H9 (cell line): ENCODE results near the gene OR6C76. TPM values are rescaled to one million over a fixed set of nuclear protein-coding genes. Genes with fewer than 3 reads are reported as not detected.

ENCODE experiments used
- DNase-seq: peaks from one replicate; pipeline ENCODE4 v3.0.0-alpha.2; 2017
- H2AFZ ChIP-seq: one replicate; pipeline ENCODE4 v1.6.1; 2013; ENCODE audit warnings: mild to moderate bottlenecking, low read length, control low read depth, moderate library complexity
- H2AK5ac ChIP-seq: 2 replicates; pipeline ENCODE4 v1.6.1; 2013; ENCODE audit warnings: low read length, control low read depth, mixed read lengths; ENCODE audit not compliant: insufficient read length
- H2BK120ac ChIP-seq: one replicate; pipeline ENCODE4 v1.6.1; 2013; ENCODE audit warnings: low read depth, mild to moderate bottlenecking, low read length, control low read depth, inconsistent platforms; ENCODE audit not compliant: poor library complexity, severe bottlenecking
- H2BK12ac ChIP-seq: 2 replicates; pipeline ENCODE4 v1.6.1; 2013; ENCODE audit warnings: low read length, control low read depth, mixed read lengths, low read depth; ENCODE audit not compliant: insufficient read length
- H2BK15ac ChIP-seq: 2 replicates; pipeline ENCODE4 v1.6.1; 2013; ENCODE audit warnings: low read depth, low read length, control low read depth
- H2BK20ac ChIP-seq: one replicate; pipeline ENCODE4 v1.6.1; 2013; ENCODE audit warnings: low read depth, mild to moderate bottlenecking, low read length, control low read depth, inconsistent platforms; ENCODE audit not compliant: poor library complexity, severe bottlenecking
- H2BK5ac ChIP-seq: 2 replicates; pipeline ENCODE4 v1.6.1; 2013; ENCODE audit warnings: low read length, control low read depth, mixed read lengths; ENCODE audit not compliant: insufficient read length
- H3K14ac ChIP-seq: 2 replicates; pipeline ENCODE4 v1.6.1; 2013; ENCODE audit warnings: low read length, control low read depth; ENCODE audit not compliant: insufficient read depth
- H3K18ac ChIP-seq: 2 replicates; pipeline ENCODE4 v1.6.1; 2013; ENCODE audit warnings: low read depth, mild to moderate bottlenecking, mixed read lengths, low read length, control low read depth; ENCODE audit not compliant: insufficient read length
- H3K23ac ChIP-seq: 2 replicates; pipeline ENCODE4 v1.6.1; 2013; ENCODE audit warnings: low read length, control low read depth, mixed read lengths, low read depth; ENCODE audit not compliant: insufficient read length
- H3K23me2 ChIP-seq: 2 replicates; pipeline ENCODE4 v1.6.1; 2013; ENCODE audit warnings: low read depth, mild to moderate bottlenecking, mixed read lengths, low read length, control low read depth; ENCODE audit not compliant: insufficient read length, poor library complexity, severe bottlenecking
- H3K27ac ChIP-seq: 2 replicates; pipeline ENCODE4 v1.5.1; 2013; ENCODE audit warnings: low read length, control low read depth, mixed read lengths, low read depth; ENCODE audit not compliant: insufficient read length
- H3K27me3 ChIP-seq: 2 replicates; pipeline ENCODE4 v1.6.1; 2013; ENCODE audit warnings: low read length, control low read depth, inconsistent platforms; ENCODE audit not compliant: insufficient read depth
- H3K4ac ChIP-seq: 2 replicates; pipeline ENCODE4 v1.6.1; 2013; ENCODE audit warnings: low read depth, mild to moderate bottlenecking, control low read depth, inconsistent platforms, low read length, moderate library complexity
- H3K4me1 ChIP-seq: 2 replicates; pipeline ENCODE4 v1.6.1; 2013; ENCODE audit warnings: low read length, control low read depth, inconsistent platforms; ENCODE audit not compliant: insufficient read depth
- H3K4me2 ChIP-seq: 2 replicates; pipeline ENCODE4 v1.6.1; 2013; ENCODE audit warnings: low read length, control low read depth, mixed read lengths; ENCODE audit not compliant: insufficient read length, insufficient read depth
- H3K56ac ChIP-seq: 2 replicates; pipeline ENCODE4 v1.6.1; 2013; ENCODE audit warnings: low read depth, mild to moderate bottlenecking, mixed read lengths, low read length, control low read depth; ENCODE audit not compliant: insufficient read length
- H3K79me1 ChIP-seq: 2 replicates; pipeline ENCODE4 v1.6.1; 2013; ENCODE audit warnings: low read depth, mild to moderate bottlenecking, moderate library complexity, low read length, control low read depth, inconsistent platforms; ENCODE audit not compliant: insufficient read depth, poor library complexity, severe bottlenecking
- H3K79me2 ChIP-seq: 2 replicates; pipeline ENCODE4 v1.6.1; 2013; ENCODE audit warnings: low read length, control low read depth, inconsistent platforms; ENCODE audit not compliant: insufficient read depth
- H3K9ac ChIP-seq: 2 replicates; pipeline ENCODE4 v1.6.1; 2013; ENCODE audit warnings: low read length, control low read depth, mixed read lengths; ENCODE audit not compliant: insufficient read length; ENCODE audit errors: extremely low read depth
- H3K9me3 ChIP-seq: one replicate; pipeline ENCODE4 v1.6.1; 2013; ENCODE audit warnings: low read depth, low read length, inconsistent platforms; ENCODE audit not compliant: control insufficient read depth
- H3T11ph ChIP-seq: one replicate; pipeline ENCODE4 v1.6.1; 2013; ENCODE audit warnings: mild to moderate bottlenecking, low read length, control low read depth, inconsistent platforms
- H4K20me1 ChIP-seq: one replicate; pipeline ENCODE4 v1.6.1; 2013; ENCODE audit not compliant: control insufficient read depth, insufficient read length, insufficient read depth
- H4K5ac ChIP-seq: 2 replicates; pipeline ENCODE4 v1.6.1; 2013; ENCODE audit warnings: low read depth, mild to moderate bottlenecking, mixed read lengths, low read length, control low read depth; ENCODE audit not compliant: insufficient read length
- H4K8ac ChIP-seq: replicated peaks from 2 replicates; pipeline ENCODE4 v1.6.1; 2013; ENCODE audit warnings: low read length, control low read depth, mixed read lengths, low read depth; ENCODE audit not compliant: insufficient read length
- H4K91ac ChIP-seq: 2 replicates; pipeline ENCODE4 v1.6.1; 2013; ENCODE audit warnings: low read depth, mild to moderate bottlenecking, moderate library complexity, mixed read lengths, low read length, control low read depth; ENCODE audit not compliant: insufficient read length
- H3K27ac Mint-ChIP-seq, 3 experiments: 2 replicates in 2 of 3; 3 replicates in 1 of 3; pipeline ENCODE4 v1.8.0; 2020 to 2021; ENCODE audit warnings: mixed read lengths in 3 of 3, mild to moderate bottlenecking in 1 of 3, moderate library complexity in 1 of 3
- H3K27me3 Mint-ChIP-seq: 2 replicates; pipeline ENCODE4 v1.8.0; 2021; ENCODE audit warnings: low read depth, mild to moderate bottlenecking, moderate library complexity, mixed read lengths
- H3K36me3 Mint-ChIP-seq, 3 experiments: 2 replicates in 2 of 3; 3 replicates in 1 of 3; pipeline ENCODE4 v1.8.0; 2020 to 2021; ENCODE audit warnings: low read depth in 3 of 3, mixed read lengths in 3 of 3; ENCODE audit not compliant: insufficient read depth in 1 of 3
- H3K4me1 Mint-ChIP-seq, 2 experiments: 2 replicates each; pipeline ENCODE4 v1.8.0; 2020; ENCODE audit warnings: mixed read lengths in 2 of 2
- H3K4me3 Mint-ChIP-seq, 2 experiments: 2 replicates in 1 of 2; 3 replicates in 1 of 2; pipeline ENCODE4 v1.8.0; 2020 to 2021; ENCODE audit warnings: mild to moderate bottlenecking in 2 of 2, mixed read lengths in 2 of 2, moderate library complexity in 1 of 2
- H3K9me3 Mint-ChIP-seq, 2 experiments: 2 replicates in 1 of 2; 3 replicates in 1 of 2; pipeline ENCODE4 v1.8.0; 2020; ENCODE audit warnings: mild to moderate bottlenecking in 2 of 2, mixed read lengths in 2 of 2, moderate library complexity in 1 of 2
- CTCF ChIP-seq: fragments of 200-600 bp; sonication (generic); conservative IDR thresholded peaks from 3 replicates; pipeline ENCODE4 v1.8.0; 2021; ENCODE audit warnings: antibody characterized with exemption, mild to moderate bottlenecking
- WGBS: extraction: QIAGEN DNeasy Blood & Tissue Kit; methylation state at CpG from one replicate; pipeline ENCODE4 v1.1.7; 2013; ENCODE audit warnings: missing lambda C conversion rate, low lambda C conversion rate, mixed read lengths; ENCODE audit not compliant: insufficient read length; ENCODE audit errors: extremely low coverage; 5-methylcytosine and 5-hydroxymethylcytosine counted together
- total RNA-seq: library from RNA; stranded (reverse); gene quantifications from 2 replicates; pipeline ENCODE4 v1.2.1, GENCODE V29; 2021

Gene OR6C76
- total RNA-seq, 1 experiment from 2014 or later, result not detected

- Histone ChIP-seq H3K27me3 (no peaks in the 10 kb centered on the region), H3K79me2 (no peaks in the 10 kb centered on the region), H2BK15ac (no peak overlapping the region), H3K14ac (no peak overlapping the region), H4K8ac (no peak overlapping the region), H3K23ac (no peak overlapping the region), H3K4me2 (no peak overlapping the region), H3K79me1 (no peaks in the 10 kb centered on the region), H4K20me1 (no peaks in the 10 kb centered on the region), H2BK5ac (no peak overlapping the region), H3K23me2 (no peaks in the 10 kb centered on the region), H2BK20ac (no peak overlapping the region), H3K56ac (no peak overlapping the region), H2AK5ac (no peak overlapping the region), H2AFZ (no peak overlapping the region), H2BK12ac (no peak overlapping the region), H3K18ac (no peak overlapping the region), H3K9me3 (no peaks in the 10 kb centered on the region), H2BK120ac (no peak overlapping the region), H3K9ac (no peak overlapping the region), H3K4me1 (no peaks in the 10 kb centered on the region), H3K4ac (no peak overlapping the region; the same call in 1 of the 2 replicates), H3K27ac (no peak overlapping the region), H3T11ph (no peak overlapping the region), H4K5ac (no peak overlapping the region), H4K91ac (no peak overlapping the region)
- Mint-ChIP-seq H3K9me3 (peaks cover 0 to 2% of the 10 kb centered on the region in 2 experiments; a peak in 2 of 5 replicates), H3K27ac (no peak overlapping the region; a peak in 1 of 7 replicates), H3K27me3 (no peaks in the 10 kb centered on the region), H3K4me1 (peaks cover 0 to 2% of the 10 kb centered on the region in 2 experiments; a peak in 1 of 4 replicates), H3K36me3 (no peaks in the 10 kb centered on the region; a peak in 1 of 7 replicates), H3K4me3 (no peak overlapping the region)
- peak; percentile 39 for DNase-seq
- no CpG with 5 or more reads among the region's 23 CpGs for WGBS
- no peak for TF ChIP-seq CTCF
These were observed 33.8 kb upstream of the OR6C76 start for GRCh38 chr12:55392032-55392795.
